ENCODE measurements around the gene ZNF526.

- TF ChIP-seq CTCF (conservative IDR thresholded peaks at IDR 0.05 in 1 of 2, IDR thresholded peaks at IDR 0.05 in 1 of 2; ENCODE audit: extremely low read depth in 1 of 2, insufficient read depth in 1 of 2, low read depth in 1 of 2, low read length in 2 of 2) (no peak), EZH2 (IDR thresholded peaks at IDR 0.05; ENCODE audit: borderline replicate concordance, low read length) (no peak)
Measured at GRCh38 chr19:42242069-42242511, 22.0 kb downstream of the ZNF526 start.

Data from mammary epithelial cell (primary cell).